ENCODE measurements around the gene PRORP.
"Not testable (repeated sequence)": the region's sequence is repeated elsewhere in the genome, so short reads cannot be mapped to it uniquely, and the experiment has no call there.

Gene PRORP
- 9.7 to 26.4 (median 12.8) reads per million in 9 experiments for total RNA-seq

DNA sequence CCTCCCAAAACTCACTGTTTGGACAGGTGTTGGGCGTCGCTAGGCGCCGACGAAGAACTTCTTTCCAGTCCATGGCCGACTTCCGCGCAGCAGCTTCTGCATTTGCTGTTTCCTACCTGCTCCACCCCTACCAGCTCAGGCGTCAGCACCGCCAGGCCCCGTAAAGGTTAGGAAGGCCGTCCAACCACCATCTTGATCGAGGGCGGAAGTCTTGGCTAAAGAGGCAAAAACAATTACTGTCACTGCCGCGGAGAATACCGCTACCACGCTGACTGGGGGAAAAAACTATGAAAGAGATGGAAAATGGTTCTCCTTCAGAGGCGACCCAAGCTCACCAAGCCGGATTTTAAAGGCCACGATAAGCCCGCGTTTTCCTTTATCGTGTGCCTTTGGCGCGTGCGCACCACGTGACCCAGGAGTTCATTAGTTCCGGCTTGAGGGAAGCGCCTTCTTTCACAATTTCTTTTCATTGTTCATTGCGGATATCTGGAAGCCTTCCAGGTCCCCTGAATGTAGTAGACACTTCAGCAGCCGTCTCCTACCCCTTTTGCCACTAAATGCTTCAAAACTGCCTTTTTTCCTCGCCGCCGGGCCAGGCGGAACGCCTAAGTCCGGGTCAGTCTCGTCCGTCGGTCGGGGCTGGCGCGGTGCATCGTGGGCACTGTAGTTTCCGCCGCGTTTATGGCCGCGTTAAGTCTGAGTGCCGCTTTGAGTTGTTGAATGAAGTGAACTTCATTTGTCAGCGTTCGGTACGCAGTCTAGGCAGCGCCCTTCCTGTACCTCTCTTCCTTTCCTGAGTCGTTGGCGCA, at the start of gene PRORP, which contains the start of gene PPP2R3C:
Gene PRORP (plus strand): TSS at position 666 of the 809 bp plus-strand sequence. CDS start 694 bp downstream, outside the sequence.
Gene PPP2R3C (minus strand): TSS at position 104 of the 809 bp plus-strand sequence. CDS start 31 bp downstream, at position 73.
- peak; percentile 85 to 90 (median 87) for DNase-seq
- H3K4me1 Mint-ChIP-seq (ENCODE audit: low read depth in 2 of 2): peaks cover 43 to 59% of the 10 kb centered on the region in 2 donors
- no peaks in the 10 kb centered on the region for H3K27me3 Mint-ChIP-seq
- no peaks in the 10 kb centered on the region for H3K9me3 Mint-ChIP-seq
- peak; percentile 83 for ATAC-seq (replicated peaks)
- H3K36me3 Mint-ChIP-seq (ENCODE audit: insufficient read depth): peaks cover 45% of the 10 kb centered on the region
- peak within 1 kb of the TSS; percentile 94 to 98 for H3K4me3 Mint-ChIP-seq
- H3K27ac Mint-ChIP-seq: peak within 1 kb of the TSS; percentile 99 to 100

DNA sequence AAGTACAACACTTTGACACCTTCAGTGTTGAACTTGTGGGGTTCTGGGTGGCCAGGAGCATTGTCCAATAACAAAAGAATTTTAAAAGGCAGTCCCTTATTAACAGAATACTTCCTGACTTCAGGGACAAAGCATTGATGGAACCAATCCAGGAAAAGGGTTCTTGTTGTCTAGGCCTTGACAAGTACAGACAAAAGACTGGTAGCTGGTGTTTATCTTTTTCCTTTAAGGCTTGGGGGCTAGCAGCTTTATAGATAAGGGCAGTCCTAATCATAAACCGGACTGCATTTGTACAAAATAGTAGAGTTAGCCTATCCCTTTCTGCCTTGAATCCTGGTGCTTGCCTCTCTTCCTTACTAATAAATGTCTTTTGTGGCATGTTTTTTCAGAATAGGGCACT, 48.9 kb upstream of the PRORP start:
- H3K27ac Mint-ChIP-seq: peak overlapping the region in 1 of 2 donors; percentile 53
- DNase-seq (no peak), ATAC-seq (replicated peaks) (no peak)
- H3K36me3 Mint-ChIP-seq (ENCODE audit: insufficient read depth): peaks cover 31% of the 10 kb centered on the region
- H3K27me3 Mint-ChIP-seq: no peaks in the 10 kb centered on the region
- no peak overlapping the region for H3K4me3 Mint-ChIP-seq
- H3K9me3 Mint-ChIP-seq: no peaks in the 10 kb centered on the region
- no peaks in the 10 kb centered on the region for H3K4me1 Mint-ChIP-seq (ENCODE audit: low read depth in 2 of 2)

DNA sequence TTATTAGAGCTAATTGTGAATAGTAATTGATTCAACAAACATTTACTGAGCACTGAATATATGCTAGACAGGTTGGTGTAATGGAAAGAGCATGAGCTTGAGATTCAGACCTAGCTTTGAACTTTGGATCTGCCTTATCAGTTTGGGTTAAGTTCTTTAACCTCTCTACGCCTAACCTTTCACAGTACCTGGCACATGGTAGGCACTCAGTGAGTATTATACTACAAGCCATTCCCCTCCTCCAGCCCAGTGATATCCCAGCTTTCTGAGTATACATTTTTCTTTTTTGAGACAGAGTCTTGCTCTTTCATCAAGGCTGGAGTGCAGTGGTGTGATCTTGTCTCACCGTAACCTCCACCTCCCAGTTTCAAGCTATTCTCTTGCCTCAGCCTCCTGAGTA, 44.3 kb upstream of the PRORP start:
- H3K4me3 Mint-ChIP-seq: no peak overlapping the region
- H3K9me3 Mint-ChIP-seq: no peaks in the 10 kb centered on the region
- no peaks in the 10 kb centered on the region for H3K27me3 Mint-ChIP-seq
- no peaks in the 10 kb centered on the region for H3K4me1 Mint-ChIP-seq (ENCODE audit: low read depth in 2 of 2)
- ATAC-seq (replicated peaks): no peak
- no peak for DNase-seq
- no peak overlapping the region for H3K27ac Mint-ChIP-seq
- H3K36me3 Mint-ChIP-seq (ENCODE audit: insufficient read depth): peaks cover 25% of the 10 kb centered on the region

DNA sequence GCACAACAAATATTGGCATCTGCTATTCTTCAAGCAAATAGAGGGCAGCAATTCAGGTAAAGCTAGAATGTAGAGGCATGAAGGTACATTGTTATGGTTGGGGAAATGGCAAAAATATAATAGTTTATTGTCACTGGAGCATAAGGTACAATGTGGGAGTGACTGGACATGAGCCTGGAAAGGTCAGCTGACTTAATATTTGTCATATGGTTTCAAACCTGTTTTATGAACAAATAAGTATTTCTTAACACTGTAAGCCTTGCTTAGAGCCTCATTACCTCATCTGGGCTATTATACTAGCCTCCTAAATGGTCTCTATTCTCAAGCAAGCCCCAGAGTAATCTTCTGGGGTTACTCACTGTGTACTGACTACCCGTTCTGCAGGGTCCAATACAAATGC, 42.6 kb upstream of the PRORP start:
- Mint-ChIP-seq H3K4me3 (no peak overlapping the region), H3K27me3 (no peaks in the 10 kb centered on the region), H3K27ac (no peak overlapping the region), H3K4me1 (ENCODE audit: low read depth in 2 of 2) (no peaks in the 10 kb centered on the region), H3K9me3 (no peaks in the 10 kb centered on the region), H3K36me3 (ENCODE audit: insufficient read depth) (peaks cover 35% of the 10 kb centered on the region)
- DNase-seq (no peak), ATAC-seq (replicated peaks) (no peak)

DNA sequence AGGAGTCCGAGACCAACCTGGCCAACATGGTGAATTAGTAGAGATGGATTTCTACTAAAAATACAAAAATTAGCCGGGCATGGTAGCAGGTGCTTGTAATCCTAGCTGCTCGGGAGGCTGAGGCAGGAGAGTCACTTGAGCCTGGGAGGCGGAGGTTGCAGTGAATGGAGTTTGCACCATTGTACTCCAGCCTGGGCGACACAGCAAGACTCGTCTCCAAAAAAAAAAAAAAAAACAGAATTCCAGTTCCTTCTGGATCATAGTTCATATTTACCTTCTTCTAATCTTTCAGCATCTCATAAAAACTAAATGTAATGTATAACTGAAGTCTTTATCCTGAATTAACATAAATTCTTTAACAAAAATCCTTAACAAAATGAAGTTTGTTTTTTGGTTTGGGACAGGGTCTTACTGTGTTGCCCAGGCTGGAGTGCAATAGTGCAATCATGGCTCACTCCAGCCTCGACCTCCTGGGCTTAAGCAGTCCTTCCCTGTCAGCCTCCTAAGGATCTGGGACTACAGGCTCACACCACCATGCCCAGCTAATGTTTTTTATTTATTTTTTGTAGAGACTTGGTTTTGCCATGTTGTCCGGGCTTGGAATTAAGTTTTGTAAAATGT, 38.7 kb upstream of the PRORP start:
- Mint-ChIP-seq H3K27ac (peak overlapping the region in 1 of 2 donors; percentile 41), H3K9me3 (no peaks in the 10 kb centered on the region), H3K36me3 (ENCODE audit: insufficient read depth) (peaks cover 66% of the 10 kb centered on the region), H3K4me1 (ENCODE audit: low read depth in 2 of 2) (no peaks in the 10 kb centered on the region), H3K4me3 (no peak overlapping the region), H3K27me3 (no peaks in the 10 kb centered on the region)
- ATAC-seq (replicated peaks) (no peak), DNase-seq (no peak)

DNA sequence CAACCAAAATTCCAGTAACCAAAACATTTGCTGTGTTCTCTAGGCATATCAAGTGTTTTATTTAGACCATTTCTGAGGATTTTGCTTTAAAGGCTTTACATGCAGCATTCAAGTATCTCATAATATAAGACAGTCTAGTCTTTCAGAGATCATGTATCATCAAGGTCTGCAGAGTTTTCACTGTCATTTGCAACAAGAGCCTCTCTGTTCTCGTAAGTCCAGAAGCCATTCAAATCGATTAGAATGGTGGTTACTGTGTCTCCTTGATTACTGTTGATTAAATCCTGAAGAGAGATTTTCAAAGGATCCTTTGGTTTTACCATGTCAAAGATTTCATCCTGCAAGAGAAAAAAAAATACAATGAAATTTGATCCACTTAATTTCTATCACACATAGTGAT, 36.9 kb upstream of the PRORP start:
- no peak for DNase-seq
- no peak for ATAC-seq (replicated peaks)
- Mint-ChIP-seq H3K27me3 (no peaks in the 10 kb centered on the region), H3K4me1 (ENCODE audit: low read depth in 2 of 2) (no peaks in the 10 kb centered on the region), H3K4me3 (no peak overlapping the region), H3K27ac (peak overlapping the region in 1 of 2 donors; percentile 55), H3K9me3 (no peaks in the 10 kb centered on the region), H3K36me3 (ENCODE audit: insufficient read depth) (peaks cover 78% of the 10 kb centered on the region)

DNA sequence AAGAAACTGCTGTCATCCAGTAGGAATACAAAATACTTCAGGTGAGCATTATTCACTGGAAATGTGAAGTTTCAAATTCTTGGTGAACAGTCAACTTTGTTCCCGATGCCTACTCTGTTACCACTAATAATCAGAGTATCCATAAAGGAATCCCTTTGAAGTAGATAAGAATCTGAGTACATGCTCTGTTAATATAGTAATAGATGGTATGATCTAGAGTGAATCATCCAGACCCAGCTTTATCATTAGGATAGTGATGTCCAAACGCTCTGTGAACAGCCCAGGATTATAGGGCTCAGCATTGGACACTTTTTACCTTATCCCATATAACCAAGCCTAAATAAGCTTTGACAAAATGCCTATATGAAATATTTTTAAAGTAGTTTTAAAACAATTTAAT, 33.8 kb upstream of the PRORP start:
- ATAC-seq (replicated peaks): no peak
- Mint-ChIP-seq H3K36me3 (ENCODE audit: insufficient read depth) (peaks cover 97% of the 10 kb centered on the region), H3K27me3 (no peaks in the 10 kb centered on the region)

DNA sequence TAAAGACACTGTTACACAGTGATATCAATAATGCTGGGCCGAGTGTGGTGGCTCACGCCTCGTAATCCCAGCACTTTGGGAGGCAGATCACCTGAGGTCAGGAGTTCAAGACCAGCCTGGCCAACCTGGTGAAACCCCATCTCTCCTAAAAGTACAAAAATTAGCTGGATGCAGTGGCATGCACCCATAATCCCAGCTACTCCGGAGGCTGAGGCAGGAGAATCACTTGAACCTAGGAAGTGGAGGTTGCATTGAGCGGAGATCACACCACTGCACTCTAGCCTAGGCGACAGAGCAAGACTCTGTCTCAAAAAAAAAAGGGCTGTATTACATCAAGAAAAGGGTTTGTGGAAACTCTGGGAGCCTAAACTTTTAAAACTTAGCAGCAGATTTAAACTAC, 27.7 kb upstream of the PRORP start:
- ATAC-seq (replicated peaks); DNase-seq; H3K27me3 Mint-ChIP-seq; H3K4me1 Mint-ChIP-seq (ENCODE audit: low read depth in 2 of 2); H3K4me3 Mint-ChIP-seq; H3K9me3 Mint-ChIP-seq: not testable (repeated sequence)
- Mint-ChIP-seq H3K27ac (peak overlapping the region in 1 of 2 donors; percentile 71), H3K36me3 (ENCODE audit: insufficient read depth) (peaks cover 99% of the 10 kb centered on the region)

More for the DNA sequence above, 33.8 kb upstream of the PRORP start:
- no peaks in the 10 kb centered on the region for H3K9me3 Mint-ChIP-seq
- H3K4me3 Mint-ChIP-seq: no peak overlapping the region
- no peak overlapping the region for H3K27ac Mint-ChIP-seq
- H3K4me1 Mint-ChIP-seq (ENCODE audit: low read depth in 2 of 2): no peaks in the 10 kb centered on the region
- no peak for DNase-seq

DNA sequence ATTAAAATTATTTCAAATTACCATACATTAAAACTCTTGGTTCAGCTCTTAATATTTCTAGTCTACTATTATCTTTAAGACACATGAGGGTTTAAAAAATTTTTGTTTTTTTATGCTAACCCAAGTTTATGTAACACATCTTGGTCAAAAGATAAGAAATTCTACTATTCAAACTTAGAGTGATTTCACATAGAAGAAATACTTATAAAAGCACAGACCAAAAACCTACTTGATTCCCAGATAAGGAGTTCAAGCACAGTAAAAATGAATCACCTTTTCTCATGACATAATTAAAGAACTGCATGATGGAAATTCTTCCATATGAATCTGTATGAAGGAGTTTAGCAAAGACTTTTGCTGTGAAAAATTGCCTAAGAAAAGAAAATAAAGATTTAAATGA, 14.5 kb upstream of the PRORP start:
- H3K4me1 Mint-ChIP-seq (ENCODE audit: low read depth in 2 of 2): peaks cover 3 to 12% of the 10 kb centered on the region in 2 donors

DNA sequence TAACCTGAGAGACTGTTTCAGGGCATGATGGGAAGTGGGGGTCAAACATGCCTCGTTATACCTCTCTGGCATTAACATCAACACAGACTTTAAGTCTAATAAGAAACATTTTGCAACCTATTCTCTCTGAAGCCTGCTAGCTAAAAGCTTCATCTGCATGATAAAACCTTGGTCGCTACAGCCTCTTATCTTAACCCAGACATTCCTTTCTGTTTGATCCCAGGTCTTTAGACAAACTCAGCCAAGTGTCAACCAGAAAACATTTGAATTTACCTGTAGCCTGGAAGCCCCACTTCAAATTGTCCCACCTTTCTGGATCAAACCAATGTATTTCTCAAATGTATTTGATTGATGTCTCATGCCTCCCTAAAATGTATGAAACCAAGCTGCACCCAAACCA, 9.7 kb upstream of the PRORP start:
- ATAC-seq (replicated peaks) (no peak), DNase-seq (no peak)
- peak overlapping the region; percentile 65 to 76 for H3K27ac Mint-ChIP-seq
- H3K27me3 Mint-ChIP-seq: no peaks in the 10 kb centered on the region
- no peak overlapping the region for H3K4me3 Mint-ChIP-seq
- H3K4me1 Mint-ChIP-seq (ENCODE audit: low read depth in 2 of 2): peaks cover 23 to 31% of the 10 kb centered on the region in 2 donors
- H3K36me3 Mint-ChIP-seq (ENCODE audit: insufficient read depth): peaks cover 92% of the 10 kb centered on the region
- no peaks in the 10 kb centered on the region for H3K9me3 Mint-ChIP-seq

More for the DNA sequence above, 14.5 kb upstream of the PRORP start:
- ATAC-seq (replicated peaks): no peak
- no peak overlapping the region for H3K4me3 Mint-ChIP-seq
- H3K36me3 Mint-ChIP-seq (ENCODE audit: insufficient read depth): peaks cover 94% of the 10 kb centered on the region
- H3K9me3 Mint-ChIP-seq: no peaks in the 10 kb centered on the region
- H3K27me3 Mint-ChIP-seq: no peaks in the 10 kb centered on the region
- DNase-seq: no peak
- no peak overlapping the region for H3K27ac Mint-ChIP-seq

DNA sequence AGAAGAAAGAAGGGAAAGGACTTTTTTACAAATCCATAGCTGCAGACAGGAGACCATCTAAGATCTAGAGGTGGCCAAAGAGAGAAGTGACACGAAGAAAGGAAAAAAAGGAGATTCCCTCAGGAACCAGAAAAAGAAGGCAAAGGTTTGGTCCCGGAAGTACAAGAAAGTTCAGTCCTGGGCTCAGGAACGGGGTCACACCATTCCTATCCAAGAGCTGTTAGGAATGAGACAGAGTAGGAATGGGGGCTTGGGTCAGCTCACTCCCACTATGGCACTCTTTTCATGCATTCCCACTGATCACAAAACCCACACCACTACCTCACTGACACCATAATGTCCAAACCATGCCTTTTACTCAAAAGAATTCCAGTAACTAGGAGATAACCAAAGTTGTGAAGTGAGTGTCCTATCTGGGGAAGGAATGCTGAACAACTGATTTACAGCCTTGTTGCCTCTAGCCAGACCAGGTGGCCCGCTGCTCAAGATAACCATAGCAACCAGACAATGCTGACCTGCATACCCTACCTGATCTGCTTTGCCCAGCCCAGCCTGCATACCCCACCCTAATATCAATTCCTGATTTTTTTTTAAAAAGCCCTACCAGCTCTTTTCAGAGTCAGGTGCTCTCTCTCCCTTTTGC, 8.9 kb upstream of the PRORP start:
- DNase-seq (no peak), ATAC-seq (replicated peaks) (no peak)
- Mint-ChIP-seq H3K9me3 (no peaks in the 10 kb centered on the region), H3K4me3 (no peak overlapping the region), H3K36me3 (ENCODE audit: insufficient read depth) (peaks cover 88% of the 10 kb centered on the region), H3K27me3 (no peaks in the 10 kb centered on the region), H3K4me1 (ENCODE audit: low read depth in 2 of 2) (peaks cover 23 to 35% of the 10 kb centered on the region in 2 donors), H3K27ac (peak overlapping the region; percentile 65 to 76)

DNA sequence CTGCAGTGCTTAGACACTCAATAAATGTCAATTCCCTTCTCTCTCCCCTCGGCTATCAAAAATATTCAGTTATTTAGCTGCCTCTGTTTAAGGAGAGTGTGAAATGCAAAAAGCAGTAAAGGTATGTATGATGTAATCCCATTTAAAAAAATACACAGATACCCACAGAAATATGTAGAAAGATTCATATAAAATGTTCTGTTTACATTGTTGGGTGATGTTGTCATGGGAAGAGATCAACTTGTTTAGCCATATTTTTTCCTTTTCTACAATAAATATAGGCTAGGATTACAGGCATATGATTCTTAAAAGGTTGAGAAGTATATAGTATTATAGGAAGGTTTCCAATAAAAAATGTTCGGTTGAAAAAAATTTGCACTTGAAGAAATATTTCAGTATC, 8.3 kb upstream of the PRORP start:
- Mint-ChIP-seq H3K9me3 (no peaks in the 10 kb centered on the region), H3K27me3 (no peaks in the 10 kb centered on the region), H3K4me1 (ENCODE audit: low read depth in 2 of 2) (peaks cover 24 to 35% of the 10 kb centered on the region in 2 donors), H3K4me3 (no peak overlapping the region), H3K27ac (peak overlapping the region; percentile 65 to 76), H3K36me3 (ENCODE audit: insufficient read depth) (peaks cover 86% of the 10 kb centered on the region)
- DNase-seq (no peak), ATAC-seq (replicated peaks) (no peak)

DNA sequence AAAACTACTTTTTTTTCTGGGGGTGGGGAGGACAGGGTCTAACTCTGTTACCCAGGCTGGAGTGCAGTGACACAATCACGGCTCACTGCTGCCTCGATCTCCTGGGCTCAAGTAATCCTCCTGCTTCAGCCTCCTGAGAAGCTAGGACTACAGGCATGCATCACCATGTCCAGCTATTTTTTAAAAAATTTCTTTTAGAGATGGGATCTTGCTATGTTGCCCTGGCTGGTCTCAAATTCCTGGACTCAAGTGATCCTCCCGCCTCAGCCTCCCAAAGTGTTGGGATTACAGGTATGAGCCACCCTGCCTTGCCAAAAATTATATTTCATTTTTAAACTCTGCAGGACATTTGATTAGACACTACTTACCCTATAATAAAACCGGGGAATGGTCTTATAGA, 6.1 kb upstream of the PRORP start:
- no peak for DNase-seq
- Mint-ChIP-seq H3K4me3 (no peak overlapping the region), H3K27me3 (no peaks in the 10 kb centered on the region), H3K27ac (no peak overlapping the region), H3K36me3 (ENCODE audit: insufficient read depth) (peaks cover 85% of the 10 kb centered on the region), H3K9me3 (no peaks in the 10 kb centered on the region), H3K4me1 (ENCODE audit: low read depth in 2 of 2) (peaks cover 35 to 47% of the 10 kb centered on the region in 2 donors)
- no peak for ATAC-seq (replicated peaks)

All from effector memory CD8-positive, alpha-beta T cell (primary cell).